IPS-NIHi11 (cell line): ENCODE data around the gene CCL18.
A peak's percentile ranks its signal among the peaks of the same experiment; 100 is the strongest.
"Not testable (repeated sequence)": the region's sequence is repeated elsewhere in the genome, so short reads cannot be mapped to it uniquely, and the experiment has no call there.

Experiments
- DNase-seq: peaks from one replicate; pipeline ENCODE4 v3.0.0; 2012; ENCODE audit warnings: mixed read lengths, low spot score

The CCL18 gene

DNA sequence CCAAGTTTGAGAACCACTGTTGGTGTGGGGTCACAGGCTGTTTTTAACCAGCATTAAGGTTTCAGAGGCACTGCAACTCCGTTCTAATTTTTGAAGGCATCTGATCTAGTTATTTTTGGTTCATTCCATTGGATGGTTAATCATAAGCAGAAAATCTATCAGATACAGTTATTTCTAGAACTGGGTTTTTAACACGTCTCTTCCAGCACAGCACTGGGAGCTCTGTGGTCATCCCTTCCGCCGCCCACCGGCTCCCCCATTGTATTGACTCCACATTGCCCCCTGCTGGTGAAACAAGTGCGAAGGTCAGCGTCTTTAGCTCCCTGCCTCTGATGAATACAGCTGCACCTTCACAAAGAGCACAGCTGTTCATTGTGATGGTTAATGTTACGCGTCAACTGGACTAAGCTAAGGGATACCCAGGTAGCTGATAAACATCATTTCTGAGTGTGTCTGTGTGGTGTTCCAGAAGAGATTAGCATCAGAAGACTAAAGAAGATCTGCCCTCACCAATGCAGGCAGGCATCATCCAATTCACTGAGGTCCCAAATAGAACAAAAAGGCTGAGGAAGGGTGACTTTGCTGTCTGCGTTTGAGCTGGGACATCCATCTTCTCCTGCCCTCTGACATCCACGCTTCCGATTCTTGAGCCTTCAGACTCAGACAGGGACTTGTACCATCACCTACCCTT, 8.5 kb downstream of the CCL18 start:
- peak; percentile 88 for DNase-seq

- no peak for DNase-seq
These were observed 10.3 kb downstream of the CCL18 start for GRCh38 chr17:36074365-36074764.

- not testable (repeated sequence) for DNase-seq
These were observed 17.8 kb downstream of the CCL18 start for GRCh38 chr17:36081681-36082471.

DNA sequence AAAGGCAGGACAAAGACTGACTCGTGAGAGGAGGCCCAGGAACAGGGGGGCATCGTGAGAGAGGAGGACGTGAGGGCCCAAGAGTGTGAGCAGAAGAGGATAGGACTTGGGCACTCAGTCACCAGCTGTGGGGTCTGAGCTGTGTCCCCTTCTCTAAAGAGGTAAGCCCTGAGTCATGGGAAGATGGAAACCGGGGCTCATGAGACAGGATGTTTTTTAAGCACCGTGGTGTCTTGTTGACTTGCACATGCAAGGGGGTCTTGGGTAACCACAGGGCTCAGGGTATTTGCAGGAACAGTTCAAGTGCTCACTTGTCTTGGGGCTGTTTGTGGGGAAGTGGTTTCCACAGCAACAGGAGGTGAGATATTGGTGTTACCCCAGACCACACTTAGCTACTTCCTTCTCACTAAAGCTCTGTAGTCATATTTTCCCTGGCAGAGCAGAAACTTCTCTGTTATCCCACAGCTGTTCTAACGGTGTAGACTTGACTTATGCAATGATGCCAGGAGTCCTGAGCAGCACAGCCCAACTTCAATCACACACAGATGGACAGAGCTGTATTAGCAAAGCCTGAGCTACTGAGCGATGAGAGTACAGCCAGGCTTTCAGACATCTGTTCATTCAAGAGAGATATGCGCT, 18.5 kb downstream of the CCL18 start:
- not testable (repeated sequence) for DNase-seq

GRCh38 chr17:36083691-36084090, 19.6 kb downstream of the CCL18 start:
- DNase-seq: not testable (repeated sequence)

- DNase-seq: no peak
These were observed 21.7 kb downstream of the CCL18 start for GRCh38 chr17:36085765-36086164.

GRCh38 chr17:36086791-36087190, 22.7 kb downstream of the CCL18 start:
- no peak for DNase-seq

- not testable (repeated sequence) for DNase-seq
These were observed 23.4 kb downstream of the CCL18 start for GRCh38 chr17:36087471-36087870.

GRCh38 chr17:36087897-36088572, 24.0 kb downstream of the CCL18 start:
- DNase-seq: not testable (repeated sequence)

DNA sequence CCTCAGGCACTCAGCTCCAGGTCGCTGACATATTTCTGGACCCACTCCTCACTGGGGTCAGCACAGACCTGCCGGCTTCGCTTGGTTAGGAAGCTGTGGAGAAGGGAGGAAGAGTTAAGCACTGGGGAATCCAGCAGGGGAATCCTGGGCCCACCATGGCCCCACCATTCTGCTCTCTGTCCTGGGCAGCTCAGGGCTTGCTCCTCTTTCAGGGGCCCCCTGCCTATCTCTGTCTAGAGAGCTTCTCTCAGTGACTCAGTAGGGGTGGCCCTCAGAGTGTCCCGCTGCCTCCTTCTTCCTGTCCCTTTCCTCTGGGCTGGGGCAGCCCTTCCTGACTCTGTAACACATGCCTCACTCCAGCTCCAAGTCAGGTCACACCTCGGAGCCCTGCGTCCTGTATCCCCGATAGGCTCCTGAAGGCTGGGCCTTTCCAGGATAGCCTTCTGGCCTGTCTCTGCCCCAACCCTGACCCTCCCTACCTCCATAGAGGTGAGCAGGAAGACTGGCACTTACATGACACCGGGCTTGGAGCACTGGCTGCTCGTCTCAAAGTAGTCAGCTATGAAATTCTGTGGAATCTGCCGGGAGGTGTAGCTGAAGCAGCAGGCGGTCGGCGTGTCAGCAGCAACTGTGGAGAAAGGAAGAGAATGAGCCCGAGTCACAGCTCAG, 24.7 kb downstream of the CCL18 start:
- no peak for DNase-seq

- no peak for DNase-seq
These were observed 25.3 kb downstream of the CCL18 start for GRCh38 chr17:36089339-36089865.

GRCh38 chr17:36089888-36090836, 26.1 kb downstream of the CCL18 start, which contains the start of gene CCL3:
CCL3 (minus strand) TSS chr17:36090143; CDS start chr17:36090058, 85 bp downstream.
- DNase-seq: no peak

DNA sequence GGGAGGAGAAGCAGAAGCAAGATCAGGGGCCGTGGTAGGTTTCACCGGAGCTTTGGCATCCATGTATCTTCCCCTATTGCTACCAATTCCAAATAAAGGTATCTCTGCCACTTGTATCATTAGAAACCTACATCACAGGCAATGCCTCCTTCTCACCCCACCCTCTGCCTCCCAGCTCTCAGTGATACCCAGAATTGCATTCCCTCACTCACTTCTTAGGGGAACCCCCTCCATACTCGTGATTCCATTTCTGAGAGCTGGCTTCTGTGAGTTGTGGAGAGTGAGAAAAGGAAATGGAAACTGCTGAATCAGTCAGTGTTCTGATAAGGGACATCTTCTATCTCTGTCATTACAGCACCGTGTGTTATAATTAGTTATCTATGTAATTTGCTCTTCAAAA, 28.2 kb downstream of the CCL18 start:
- no peak for DNase-seq

GRCh38 chr17:36092715-36093114, 28.6 kb downstream of the CCL18 start:
- not testable (repeated sequence) for DNase-seq

- DNase-seq: no peak
These were observed 30.2 kb downstream of the CCL18 start for GRCh38 chr17:36094232-36094631.

DNA sequence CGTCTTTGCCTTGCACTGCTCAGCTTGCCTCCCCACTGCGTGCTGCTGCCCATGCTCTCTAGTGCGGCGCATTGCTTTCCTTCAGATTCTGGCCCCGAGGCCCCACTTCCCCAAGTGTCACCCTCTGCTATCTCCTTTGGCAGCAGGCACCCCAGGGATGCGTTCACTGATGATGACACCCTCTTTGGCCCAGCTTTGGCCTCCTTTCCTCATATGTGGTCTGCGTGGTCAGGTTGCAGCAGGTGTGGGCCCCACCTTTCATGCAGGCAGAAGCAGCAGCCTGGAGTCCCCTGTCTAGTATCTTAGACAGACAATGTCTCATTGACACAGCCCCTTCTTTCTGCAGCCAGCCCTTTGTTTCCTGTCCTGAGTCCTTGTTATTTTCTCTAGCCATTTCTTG, 30.7 kb downstream of the CCL18 start:
- DNase-seq: no peak

GRCh38 chr17:36095992-36096391, 31.9 kb downstream of the CCL18 start:
- DNase-seq: no peak

GRCh38 chr17:36099004-36099403, 34.9 kb downstream of the CCL18 start:
- DNase-seq: not testable (repeated sequence)

DNA sequence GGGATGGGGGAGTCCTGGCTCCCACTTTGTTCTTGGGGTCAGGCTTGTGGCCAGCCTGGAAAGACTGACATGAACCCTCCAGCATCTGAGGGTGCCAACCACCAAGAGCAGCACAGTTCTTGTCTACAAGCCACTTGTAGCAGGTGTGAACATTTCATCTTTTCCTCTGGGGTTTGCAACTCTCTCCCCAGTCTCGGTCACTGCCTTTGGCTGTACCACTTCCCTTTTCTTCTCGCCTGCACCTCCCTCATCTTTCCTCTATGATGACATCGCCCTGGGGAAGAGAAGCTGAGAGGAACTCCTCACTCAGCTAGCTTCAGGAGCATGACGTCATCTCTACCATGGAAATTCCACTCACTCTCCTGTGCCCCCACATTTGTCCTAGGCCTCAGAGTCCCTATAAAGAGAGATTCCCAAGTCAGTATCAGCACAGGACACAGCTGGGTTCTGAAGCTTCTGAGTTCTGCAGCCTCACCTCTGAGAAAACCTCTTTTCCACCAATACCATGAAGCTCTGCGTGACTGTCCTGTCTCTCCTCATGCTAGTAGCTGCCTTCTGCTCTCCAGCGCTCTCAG, 39.4 kb downstream of the CCL18 start, which contains the start of gene CCL4:
Gene CCL4, plus strand, starts transcription at position 427 of the 575 bp plus-strand sequence. Its CDS starts 79 bp downstream, at position 506.
- DNase-seq: not testable (repeated sequence)

DNA sequence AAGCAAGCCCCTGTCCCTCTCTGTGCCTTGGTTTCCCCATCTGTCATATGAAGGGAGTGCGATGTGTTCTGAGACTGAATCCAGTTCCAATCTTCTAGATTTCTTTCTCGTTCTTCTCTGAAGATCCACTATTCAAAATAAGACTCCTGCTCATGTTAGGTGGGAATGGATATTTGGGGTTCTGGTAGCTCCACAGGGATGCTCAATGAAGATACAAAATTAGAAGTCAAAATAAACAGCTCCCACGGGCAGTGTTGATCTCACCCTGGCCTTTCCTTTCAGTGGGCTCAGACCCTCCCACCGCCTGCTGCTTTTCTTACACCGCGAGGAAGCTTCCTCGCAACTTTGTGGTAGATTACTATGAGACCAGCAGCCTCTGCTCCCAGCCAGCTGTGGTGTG, 40.2 kb downstream of the CCL18 start:
- DNase-seq: not testable (repeated sequence)
